Measurements from ENCODE around the gene LEP.

Gene LEP

GRCh38 chr7:128210590-128211570 lies 30.2 kb upstream of the LEP start:
- Histone ChIP-seq H3K27me3 (ENCODE audit: control insufficient read depth, low read length) (no peaks in the 10 kb centered on the region), H3K4me3 (ENCODE audit: low read length) (no peak overlapping the region), H3K4me2 (ENCODE audit: low read length) (no peak overlapping the region), H3F3A (ENCODE audit: control insufficient read depth, insufficient read depth) (no peaks in the 10 kb centered on the region), H3K9me3 (ENCODE audit: control insufficient read depth, insufficient read depth, low read length) (no peaks in the 10 kb centered on the region), H4K20me1 (ENCODE audit: control insufficient read depth, insufficient read depth, low read depth, low read length) (no peaks in the 10 kb centered on the region), H3K9me2 (replicated peaks; ENCODE audit: control insufficient read depth, low read length) (no peaks in the 10 kb centered on the region), H3K79me2 (ENCODE audit: control insufficient read depth, low read length) (no peaks in the 10 kb centered on the region), H3K4me1 (ENCODE audit: control insufficient read depth, low read length) (peaks cover 13% of the 10 kb centered on the region), H3K27ac (ENCODE audit: low read depth, low read length) (no peak overlapping the region), H3K36me3 (ENCODE audit: control insufficient read depth, low read length) (no peaks in the 10 kb centered on the region)
- TF ChIP-seq EZH2phosphoT487 (IDR thresholded peaks at IDR 0.05; ENCODE audit: borderline replicate concordance, low read length) = no peak
- TF ChIP-seq CTCF (IDR thresholded peaks at IDR 0.05; ENCODE audit: low read depth, low read length, poor library complexity, severe bottlenecking) = no peak

- H3F3A ChIP-seq (ENCODE audit: control insufficient read depth, insufficient read depth) = no peaks in the 10 kb centered on the region
- H3K4me3 ChIP-seq (ENCODE audit: low read length) = no peak overlapping the region
- no peak overlapping the region for H3K4me2 ChIP-seq (ENCODE audit: low read length)
- H3K27ac ChIP-seq (ENCODE audit: low read depth, low read length) = no peak overlapping the region
- H3K36me3 ChIP-seq (ENCODE audit: control insufficient read depth, low read length) = no peaks in the 10 kb centered on the region
- no peaks in the 10 kb centered on the region for H3K9me3 ChIP-seq (ENCODE audit: control insufficient read depth, insufficient read depth, low read length)
- H3K79me2 ChIP-seq (ENCODE audit: control insufficient read depth, low read length) = no peaks in the 10 kb centered on the region
- H3K9me2 ChIP-seq (replicated peaks; ENCODE audit: control insufficient read depth, low read length) = no peaks in the 10 kb centered on the region
- H3K4me1 ChIP-seq (ENCODE audit: control insufficient read depth, low read length) = peaks cover 13% of the 10 kb centered on the region
- TF ChIP-seq CTCF (IDR thresholded peaks at IDR 0.05; ENCODE audit: low read depth, low read length, poor library complexity, severe bottlenecking) (no peak), EZH2phosphoT487 (IDR thresholded peaks at IDR 0.05; ENCODE audit: borderline replicate concordance, low read length) (no peak)
- H4K20me1 ChIP-seq (ENCODE audit: control insufficient read depth, insufficient read depth, low read depth, low read length) = no peaks in the 10 kb centered on the region
- no peaks in the 10 kb centered on the region for H3K27me3 ChIP-seq (ENCODE audit: control insufficient read depth, low read length)
Observed at GRCh38 chr7:128211626-128212025, 29.5 kb upstream of the LEP start.

GRCh38 chr7:128214463-128214862 lies 26.6 kb upstream of the LEP start:
- no peaks in the 10 kb centered on the region for H3K36me3 ChIP-seq (ENCODE audit: control insufficient read depth, low read length)
- no peak overlapping the region for H3K4me3 ChIP-seq (ENCODE audit: low read length)
- H4K20me1 ChIP-seq (ENCODE audit: control insufficient read depth, insufficient read depth, low read depth, low read length) = no peaks in the 10 kb centered on the region
- TF ChIP-seq EZH2phosphoT487 (IDR thresholded peaks at IDR 0.05; ENCODE audit: borderline replicate concordance, low read length) (no peak), CTCF (IDR thresholded peaks at IDR 0.05; ENCODE audit: low read depth, low read length, poor library complexity, severe bottlenecking) (no peak)
- no peak overlapping the region for H3K27ac ChIP-seq (ENCODE audit: low read depth, low read length)
- H3K79me2 ChIP-seq (ENCODE audit: control insufficient read depth, low read length) = no peaks in the 10 kb centered on the region
- H3K4me1 ChIP-seq (ENCODE audit: control insufficient read depth, low read length) = peaks cover 2% of the 10 kb centered on the region
- no peaks in the 10 kb centered on the region for H3K9me2 ChIP-seq (replicated peaks; ENCODE audit: control insufficient read depth, low read length)
- no peaks in the 10 kb centered on the region for H3F3A ChIP-seq (ENCODE audit: control insufficient read depth, insufficient read depth)
- H3K9me3 ChIP-seq (ENCODE audit: control insufficient read depth, insufficient read depth, low read length) = no peaks in the 10 kb centered on the region
- no peak overlapping the region for H3K4me2 ChIP-seq (ENCODE audit: low read length)
- peaks cover 8% of the 10 kb centered on the region for H3K27me3 ChIP-seq (ENCODE audit: control insufficient read depth, low read length)

Data from DOHH2 (cell line).